IMR-90 (cell line): ENCODE results near the gene ALPI. TPM values are rescaled to one million over a fixed set of nuclear protein-coding genes. Genes with fewer than 3 reads are reported as not detected.

Source experiments
- ATAC-seq: fragments of 200-7000 bp; cut with Tn5 transposase; 2 replicates; pipeline ENCODE4 v1.9.1; 2020; ENCODE audit warnings: low read depth, mild to moderate bottlenecking, moderate library complexity
- BruUV-seq: library from RNA; stranded (reverse); fragments of 400-500 nt; replicated peaks from 2 replicates; lab custom pipeline; 2021; lab: Mats Ljungman, UMichigan
- CTCF ChIA-PET: fragments of 300-600 bp; formaldehyde crosslinking; extraction: SDS; loops from one replicate; lab custom pipeline; 2021; ENCODE audit warnings: antibody characterized with exemption; lab: Yijun Ruan, JAX
- POLR2A ChIA-PET: fragments of 300-600 bp; sonication (Branson Sonifier 250); formaldehyde crosslinking; loops from one replicate; lab custom pipeline; 2022; ENCODE audit warnings: antibody characterized with exemption; ENCODE audit not compliant: unreplicated experiment; lab: Charles Lee
- DNase-seq: peaks from one replicate; pipeline ENCODE4 v3.0.0; 2013
- H2AFZ ChIP-seq: replicated peaks from 2 replicates; pipeline ENCODE3; 2013; ENCODE audit warnings: low read length, mild to moderate bottlenecking; ENCODE audit not compliant: poor library complexity
- H2AK5ac ChIP-seq: 2 replicates; pipeline ENCODE4 v1.6.1; 2013; ENCODE audit warnings: low read depth, low read length, inconsistent platforms
- H2AK9ac ChIP-seq: replicated peaks from 2 replicates; pipeline ENCODE3; 2013; ENCODE audit warnings: mild to moderate bottlenecking, low read depth, low read length, moderate library complexity; ENCODE audit not compliant: poor library complexity
- H2BK120ac ChIP-seq: 2 replicates; pipeline ENCODE4 v1.6.1; 2013; ENCODE audit warnings: low read depth, low read length, inconsistent platforms
- H2BK15ac ChIP-seq: 3 replicates; pipeline ENCODE4 v1.6.1; 2013; ENCODE audit warnings: low read depth, low read length, inconsistent platforms
- H2BK20ac ChIP-seq: 2 replicates; pipeline ENCODE4 v1.6.1; 2013; ENCODE audit warnings: low read depth, mild to moderate bottlenecking, inconsistent platforms, low read length, moderate library complexity
- H2BK5ac ChIP-seq: 2 replicates; pipeline ENCODE4 v1.6.1; 2013; ENCODE audit warnings: mild to moderate bottlenecking, low read depth, low read length, inconsistent platforms; ENCODE audit not compliant: poor library complexity, severe bottlenecking
- H3K14ac ChIP-seq: replicated peaks from 2 replicates; pipeline ENCODE4 v1.6.1; 2013; ENCODE audit warnings: low read depth, low read length, inconsistent platforms
- H3K18ac ChIP-seq: 2 replicates; pipeline ENCODE4 v1.6.1; 2013; ENCODE audit warnings: low read depth, low read length, control low read depth
- H3K23ac ChIP-seq: 2 replicates; pipeline ENCODE4 v1.6.1; 2013; ENCODE audit warnings: low read depth, low read length, inconsistent platforms
- H3K27ac ChIP-seq: 2 replicates; pipeline ENCODE4 v1.5.1; 2013; ENCODE audit warnings: mild to moderate bottlenecking, control low read depth, low read length; ENCODE audit not compliant: insufficient read depth
- H3K27me3 ChIP-seq: 2 replicates; pipeline ENCODE4 v1.6.1; 2013; ENCODE audit warnings: low read length; ENCODE audit not compliant: control insufficient read depth, insufficient read depth
- H3K36me3 ChIP-seq: 2 replicates; pipeline ENCODE4 v1.6.1; 2013; ENCODE audit warnings: low read length, mixed read lengths; ENCODE audit not compliant: control insufficient read depth, insufficient read depth
- H3K4ac ChIP-seq: 2 replicates; pipeline ENCODE4 v1.6.1; 2013; ENCODE audit warnings: low read depth, low read length, inconsistent platforms
- H3K4me1 ChIP-seq: 2 replicates; pipeline ENCODE4 v1.6.1; 2013; ENCODE audit warnings: low read length, mixed read lengths; ENCODE audit not compliant: control insufficient read depth, insufficient read depth
- H3K4me2 ChIP-seq: 2 replicates; pipeline ENCODE4 v1.6.1; 2013; ENCODE audit warnings: low read depth, mild to moderate bottlenecking, control low read depth, low read length, moderate library complexity
- H3K4me3 ChIP-seq: 2 replicates; pipeline ENCODE4 v1.5.1; 2013; ENCODE audit warnings: low read depth, mild to moderate bottlenecking, control low read depth, low read length, moderate library complexity; ENCODE audit not compliant: insufficient read depth
- H3K56ac ChIP-seq: 2 replicates; pipeline ENCODE4 v1.6.1; 2013; ENCODE audit warnings: low read length, inconsistent platforms; ENCODE audit not compliant: insufficient read depth; ENCODE audit errors: extremely low read depth
- H3K79me1 ChIP-seq, 2 experiments: 2 replicates each; pipeline ENCODE4 v1.6.1; 2013; ENCODE audit warnings: low read length in 2 of 2, inconsistent platforms in 1 of 2, low read depth in 1 of 2
- H3K9ac ChIP-seq: 2 replicates; pipeline ENCODE4 v1.6.1; 2013; ENCODE audit warnings: low read depth, low read length, control low read depth
- H3K9me1 ChIP-seq: 2 replicates; pipeline ENCODE4 v1.6.1; 2013; ENCODE audit warnings: low read length, inconsistent platforms; ENCODE audit not compliant: insufficient read depth
- H3K9me3 ChIP-seq: 2 replicates; pipeline ENCODE4 v1.6.1; 2013; ENCODE audit warnings: low read length; ENCODE audit not compliant: control insufficient read depth, insufficient read depth
- H4K20me1 ChIP-seq: 2 replicates; pipeline ENCODE4 v1.6.1; 2013; ENCODE audit warnings: low read length, inconsistent platforms; ENCODE audit not compliant: insufficient read depth
- H4K5ac ChIP-seq: 2 replicates; pipeline ENCODE4 v1.6.1; 2013; ENCODE audit warnings: mild to moderate bottlenecking, low read depth, low read length, control low read depth
- H4K8ac ChIP-seq, 2 experiments: 2 replicates each; pipeline ENCODE4 v1.6.1; 2013; ENCODE audit warnings: low read depth in 2 of 2, low read length in 2 of 2, control low read depth in 1 of 2, inconsistent platforms in 1 of 2
- H4K91ac ChIP-seq: 2 replicates; pipeline ENCODE4 v1.6.1; 2013; ENCODE audit warnings: low read depth, low read length, inconsistent platforms; ENCODE audit not compliant: insufficient read depth
- BHLHE40 ChIP-seq: fragments of 150-350 bp; IDR thresholded peaks from 2 replicates; pipeline ENCODE4 v1.6.1; 2016; ENCODE audit warnings: mild to moderate bottlenecking, low read depth, low read length
- CEBPB ChIP-seq: IDR thresholded peaks from 2 replicates; pipeline ENCODE4 v1.6.1; 2012; ENCODE audit warnings: low read depth, low read length, improper control_type of control experiment
- CHD1 ChIP-seq: IDR thresholded peaks from 2 replicates; pipeline ENCODE4 v1.6.1; 2012; ENCODE audit warnings: low read depth, low read length, improper control_type of control experiment
- FOS ChIP-seq: fragments of 150-350 bp; IDR thresholded peaks from 2 replicates; pipeline ENCODE4 v1.6.1; 2016; ENCODE audit warnings: low read depth, low read length
- MAFK ChIP-seq: IDR thresholded peaks from 2 replicates; pipeline ENCODE4 v1.6.1; 2012; ENCODE audit warnings: low read depth, low read length, improper control_type of control experiment
- MAZ ChIP-seq: IDR thresholded peaks from 2 replicates; pipeline ENCODE4 v1.6.1; 2012; ENCODE audit warnings: low read depth, mild to moderate bottlenecking, low read length, improper control_type of control experiment, moderate library complexity, borderline replicate concordance
- MXI1 ChIP-seq: IDR thresholded peaks from 2 replicates; pipeline ENCODE4 v1.6.1; 2012; ENCODE audit warnings: low read depth, mild to moderate bottlenecking, low read length, moderate library complexity, borderline replicate concordance
- NFE2L2 ChIP-seq: fragments of 150-350 bp; IDR thresholded peaks from 2 replicates; pipeline ENCODE4 v1.6.1; 2016; ENCODE audit warnings: low read depth, mild to moderate bottlenecking, low read length
- POLR2A ChIP-seq: IDR thresholded peaks from 2 replicates; pipeline ENCODE4 v1.6.1; 2012; ENCODE audit warnings: mild to moderate bottlenecking, low read depth, low read length
- RAD21 ChIP-seq: IDR thresholded peaks from 2 replicates; pipeline ENCODE4 v1.6.1; 2012; ENCODE audit warnings: low read length, improper control_type of control experiment
- RCOR1 ChIP-seq: IDR thresholded peaks from 2 replicates; pipeline ENCODE4 v1.6.1; 2012; ENCODE audit warnings: mild to moderate bottlenecking, low read length, improper control_type of control experiment; ENCODE audit not compliant: insufficient replicate concordance
- RFX5 ChIP-seq: IDR thresholded peaks from 2 replicates; pipeline ENCODE4 v1.8.0; 2012; ENCODE audit warnings: low read depth, mild to moderate bottlenecking, low read length, moderate library complexity
- SMC3 ChIP-seq: fragments of 150-350 bp; IDR thresholded peaks from 2 replicates; pipeline ENCODE4 v1.6.1; 2016; ENCODE audit warnings: low read depth, mild to moderate bottlenecking, antibody characterized with exemption, low read length, moderate library complexity
- WGBS, 2 experiments: methylation state at CpG; one replicate each; pipeline versions ENCODE4 v1.1.5 to v1.1.7; 2013; ENCODE audit warnings: missing lambda C conversion rate in 2 of 2; ENCODE audit not compliant: insufficient read length in 1 of 2; ENCODE audit errors: extremely low coverage in 2 of 2; 5-methylcytosine and 5-hydroxymethylcytosine counted together
- dilution Hi-C: fragments of 300-500 bp; cut with HindIII; formaldehyde crosslinking; loops from one replicate; pipeline ENCODE4 v1.14.3; 2018; ENCODE audit warnings: low sequenced_read_pairs; ENCODE audit not compliant: unreplicated experiment
- in situ Hi-C: fragments of 300-500 bp; cut with MboI; formaldehyde crosslinking; loops from 3 replicates; pipeline ENCODE4 v1.14.3; 2019; ENCODE audit warnings: low sequenced_read_pairs, inconsistent platforms, mixed read lengths
- intact Hi-C: fragments of 100-400 bp; cut with micrococcal nuclease; formaldehyde crosslinking; loops from 2 replicates; pipeline ENCODE4 v1.10.0; 2022
- polyA plus RNA-seq, 3 experiments: library from polyadenylated mRNA; depleted of rRNA; stranded (reverse); fragments of >200 nt; gene quantifications; 2 replicates each; pipeline ENCODE4 v1.2.3, GENCODE V29; 2012; ENCODE audit warnings: low replicate concordance in 1 of 3
- total RNA-seq: library from RNA; depleted of rRNA; stranded (reverse); fragments of >200 nt; gene quantifications from 2 replicates; pipeline ENCODE4 v1.2.3, GENCODE V29; 2012
- TF ChIP-seq, protein P1 (sequence below): fragments of 150-350 bp; IDR thresholded peaks from 2 replicates; pipeline ENCODE4 v1.6.1; 2016; ENCODE audit warnings: low read depth, mild to moderate bottlenecking, low read length, moderate library complexity, borderline replicate concordance
- TF ChIP-seq, protein P2 (sequence below): fragments of 150-350 bp; IDR thresholded peaks from 2 replicates; pipeline ENCODE4 v1.6.1; 2017; ENCODE audit warnings: mild to moderate bottlenecking, antibody characterized with exemption, low read length, low read depth
- TF ChIP-seq, protein P3 (sequence below): conservative IDR thresholded peaks from 2 replicates; pipeline ENCODE4 v1.5.1; 2012; ENCODE audit warnings: mild to moderate bottlenecking, low read depth, low read length, improper control_type of control experiment

The ALPI gene
- total and polyA plus RNA-seq, 2 of the 4 experiments (the other 2 are of a cell fraction): not detected

DNA sequence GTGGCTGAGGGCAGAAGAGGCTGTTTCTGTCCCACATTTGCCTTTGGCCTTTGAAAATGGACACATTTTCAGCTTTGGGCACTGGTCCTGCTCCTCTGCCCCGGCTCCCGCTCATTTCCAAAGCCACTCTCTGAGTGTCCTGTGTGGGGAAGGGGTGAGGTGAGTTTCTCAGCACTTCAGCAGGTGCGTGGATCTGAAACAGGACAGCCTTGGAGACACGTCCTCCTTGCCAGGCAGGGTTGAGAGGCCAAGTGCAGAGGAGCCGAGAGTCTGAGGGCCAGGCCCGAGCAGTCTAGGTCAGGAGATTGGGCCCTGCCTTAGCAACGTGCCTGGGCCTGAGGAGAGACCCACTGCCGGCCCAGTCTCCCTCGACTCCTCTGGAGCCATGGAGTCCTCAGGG is 21.9 kb upstream of the ALPI start:
- Histone ChIP-seq H2BK20ac (no peak overlapping the region), H3K18ac (no peak overlapping the region), H3K4me3 (no peak overlapping the region), H3K79me1 (no peaks in the 10 kb centered on the region), H3K4me2 (no peak overlapping the region), H4K91ac (no peak overlapping the region), H2AFZ (no peak overlapping the region), H3K36me3 (no peaks in the 10 kb centered on the region), H2BK120ac (no peak overlapping the region), H3K4ac (no peak overlapping the region), H4K20me1 (no peaks in the 10 kb centered on the region), H3K27ac (no peak overlapping the region), H4K5ac (no peak overlapping the region), H3K23ac (no peak overlapping the region), H3K4me1 (no peaks in the 10 kb centered on the region), H2AK9ac (no peak overlapping the region), H3K9me3 (no peaks in the 10 kb centered on the region), H2AK5ac (no peak overlapping the region), H3K56ac (no peak overlapping the region), H3K9me1 (no peaks in the 10 kb centered on the region), H3K9ac (no peak overlapping the region), H3K27me3 (peaks cover 31% of the 10 kb centered on the region), H2BK15ac (no peak overlapping the region), H4K8ac (no peak overlapping the region), H2BK5ac (no peak overlapping the region), H3K14ac (no peak overlapping the region)
- ATAC-seq (no peak), DNase-seq (no peak)
- in situ Hi-C loops: loop anchor here (5.0 kb wide), 1 partner anchor 527 kb away; no protein-coding TSS in a partner anchor
- ChIA-PET POLR2A (no interaction called here), CTCF (no interaction called here)
- intact Hi-C loops: no loop called here
- TF ChIP-seq NFE2L2 (no peak), MAZ (no peak), RFX5 (no peak), CEBPB (no peak), MXI1 (no peak), POLR2A (no peak), FOS (no peak), MAFK (no peak), SMC3 (no peak), CHD1 (no peak), BHLHE40 (no peak), RCOR1 (no peak), RAD21 (no peak)
- TF ChIP-seq, protein P1, sequence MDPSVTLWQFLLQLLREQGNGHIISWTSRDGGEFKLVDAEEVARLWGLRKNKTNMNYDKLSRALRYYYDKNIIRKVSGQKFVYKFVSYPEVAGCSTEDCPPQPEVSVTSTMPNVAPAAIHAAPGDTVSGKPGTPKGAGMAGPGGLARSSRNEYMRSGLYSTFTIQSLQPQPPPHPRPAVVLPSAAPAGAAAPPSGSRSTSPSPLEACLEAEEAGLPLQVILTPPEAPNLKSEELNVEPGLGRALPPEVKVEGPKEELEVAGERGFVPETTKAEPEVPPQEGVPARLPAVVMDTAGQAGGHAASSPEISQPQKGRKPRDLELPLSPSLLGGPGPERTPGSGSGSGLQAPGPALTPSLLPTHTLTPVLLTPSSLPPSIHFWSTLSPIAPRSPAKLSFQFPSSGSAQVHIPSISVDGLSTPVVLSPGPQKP: no peak
- TF ChIP-seq, protein P2, sequence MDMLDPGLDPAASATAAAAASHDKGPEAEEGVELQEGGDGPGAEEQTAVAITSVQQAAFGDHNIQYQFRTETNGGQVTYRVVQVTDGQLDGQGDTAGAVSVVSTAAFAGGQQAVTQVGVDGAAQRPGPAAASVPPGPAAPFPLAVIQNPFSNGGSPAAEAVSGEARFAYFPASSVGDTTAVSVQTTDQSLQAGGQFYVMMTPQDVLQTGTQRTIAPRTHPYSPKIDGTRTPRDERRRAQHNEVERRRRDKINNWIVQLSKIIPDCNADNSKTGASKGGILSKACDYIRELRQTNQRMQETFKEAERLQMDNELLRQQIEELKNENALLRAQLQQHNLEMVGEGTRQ: no peak
- TF ChIP-seq, protein P3, sequence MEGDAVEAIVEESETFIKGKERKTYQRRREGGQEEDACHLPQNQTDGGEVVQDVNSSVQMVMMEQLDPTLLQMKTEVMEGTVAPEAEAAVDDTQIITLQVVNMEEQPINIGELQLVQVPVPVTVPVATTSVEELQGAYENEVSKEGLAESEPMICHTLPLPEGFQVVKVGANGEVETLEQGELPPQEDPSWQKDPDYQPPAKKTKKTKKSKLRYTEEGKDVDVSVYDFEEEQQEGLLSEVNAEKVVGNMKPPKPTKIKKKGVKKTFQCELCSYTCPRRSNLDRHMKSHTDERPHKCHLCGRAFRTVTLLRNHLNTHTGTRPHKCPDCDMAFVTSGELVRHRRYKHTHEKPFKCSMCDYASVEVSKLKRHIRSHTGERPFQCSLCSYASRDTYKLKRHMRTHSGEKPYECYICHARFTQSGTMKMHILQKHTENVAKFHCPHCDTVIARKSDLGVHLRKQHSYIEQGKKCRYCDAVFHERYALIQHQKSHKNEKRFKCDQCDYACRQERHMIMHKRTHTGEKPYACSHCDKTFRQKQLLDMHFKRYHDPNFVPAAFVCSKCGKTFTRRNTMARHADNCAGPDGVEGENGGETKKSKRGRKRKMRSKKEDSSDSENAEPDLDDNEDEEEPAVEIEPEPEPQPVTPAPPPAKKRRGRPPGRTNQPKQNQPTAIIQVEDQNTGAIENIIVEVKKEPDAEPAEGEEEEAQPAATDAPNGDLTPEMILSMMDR: no peak
- BruUV-seq: no TSS peak
- dilution Hi-C loops: no loop called here
- WGBS, 2 experiments: 68% methylated on average over 6 of the region's 9 CpGs; no CpG with 5 or more reads in 1 of the 2 experiments
